HCT116 (cell line): ENCODE results near the gene OLFML3. TPM values are rescaled to one million over a fixed set of nuclear protein-coding genes. Genes with fewer than 3 reads are reported as not detected.

ENCODE experiments used
- ATAC-seq: fragments of 200-7000 bp; cut with Tn5 transposase; 2 replicates; pipeline ENCODE4 v1.9.1; 2020; ENCODE audit warnings: mild to moderate bottlenecking, moderate library complexity
- BruUV-seq: library from RNA; stranded (reverse); fragments of 400-500 nt; replicated peaks from 2 replicates; lab custom pipeline; 2021; lab: Mats Ljungman, UMichigan
- CTCF ChIA-PET: fragments of 300-600 bp; sonication (Branson Sonifier 250); formaldehyde crosslinking; loops from one replicate; lab custom pipeline; 2021; ENCODE audit warnings: antibody characterized with exemption; lab: Charles Lee
- POLR2A ChIA-PET: fragments of 300-600, 350-600 bp; sonication (Branson Sonifier 250); formaldehyde crosslinking; loops from one replicate; lab custom pipeline; 2021; ENCODE audit warnings: antibody characterized with exemption; lab: Charles Lee
- RAD21 ChIA-PET, 2 experiments: fragments of 300-600 bp; sonication (Branson Sonifier 250); formaldehyde crosslinking; loops; one replicate each; lab custom pipeline; 2023; ENCODE audit warnings: low total read pairs in 2 of 2; ENCODE audit not compliant: uncharacterized antibody in 2 of 2, unreplicated experiment in 2 of 2, low non-redundant PET in 1 of 2; lab: Charles Lee
- DNase-seq: peaks from one replicate; pipeline ENCODE4 v3.0.0-alpha.2; 2010; ENCODE audit warnings: low read depth, low spot score
- H2AFZ ChIP-seq: fragments of 200-600 bp; shearing (Covaris generic), sonication (generic); 2 replicates; pipeline ENCODE4 v1.6.1; 2017; ENCODE audit warnings: low read depth, mixed run types, mixed read lengths, antibody characterized with exemption, low read length; ENCODE audit not compliant: poor library complexity, severe bottlenecking
- H3K27ac ChIP-seq: 2 replicates; pipeline ENCODE4 v1.5.1; 2012; ENCODE audit warnings: low read depth, low read length
- H3K27me3 ChIP-seq: fragments of 200-600 bp; sonication (generic); 2 replicates; pipeline ENCODE4 v1.6.1; 2016; ENCODE audit warnings: mixed run types, low read length, mixed read lengths; ENCODE audit not compliant: insufficient read depth
- H3K36me3 ChIP-seq, 2 experiments: fragments of 200-500 bp in 1 of 2; fragments of 200-600 bp in 1 of 2; sonication (Bioruptor generic) in 1 of 2; sonication (generic) in 1 of 2; 2 replicates each; pipeline versions ENCODE4 v1.5.1 to v1.6.1; 2014 to 2016; ENCODE audit warnings: low read length in 2 of 2, inconsistent platforms in 1 of 2, mixed read lengths in 1 of 2, mixed run types in 1 of 2; ENCODE audit not compliant: insufficient read depth in 2 of 2, control insufficient read depth in 1 of 2
- H3K4me1 ChIP-seq, 2 experiments: fragments of 200-600 bp in 1 of 2; sonication (generic) in 1 of 2; 2 replicates each; pipeline versions ENCODE4 v1.5.1 to v1.6.1; 2012 to 2017; ENCODE audit warnings: low read length in 2 of 2, inconsistent platforms in 1 of 2, mild to moderate bottlenecking in 1 of 2, mixed read lengths in 1 of 2, mixed run types in 1 of 2, moderate library complexity in 1 of 2; ENCODE audit not compliant: insufficient read depth in 2 of 2, control insufficient read depth in 1 of 2
- H3K4me2 ChIP-seq: fragments of 200-600 bp; sonication (generic); 2 replicates; pipeline ENCODE4 v1.6.1; 2017; ENCODE audit warnings: mixed run types, low read length, mixed read lengths
- H3K4me3 ChIP-seq, 2 experiments: fragments of 200-600 bp in 1 of 2; sonication (generic) in 1 of 2; replicated peaks in 1 of 2; 2 replicates each; pipeline ENCODE4 v1.5.1; 2011 to 2016; ENCODE audit warnings: low read length in 2 of 2, control low read depth in 1 of 2, low read depth in 1 of 2, mild to moderate bottlenecking in 1 of 2, mixed read lengths in 1 of 2, mixed run types in 1 of 2
- H3K79me2 ChIP-seq: fragments of 200-600 bp; sonication (generic); 2 replicates; pipeline ENCODE4 v1.6.1; 2017; ENCODE audit warnings: mild to moderate bottlenecking, mixed run types, low read length, moderate library complexity, mixed read lengths; ENCODE audit not compliant: insufficient read depth
- H3K9ac ChIP-seq: fragments of 200-600 bp; sonication (generic); 2 replicates; pipeline ENCODE4 v1.6.1; 2016; ENCODE audit warnings: low read length, mixed read lengths
- H3K9me2 ChIP-seq: fragments of 200-600 bp; sonication (generic), shearing (Covaris generic); 2 replicates; pipeline ENCODE4 v1.6.1; 2017; ENCODE audit warnings: mixed run types, mild to moderate bottlenecking, moderate library complexity; ENCODE audit not compliant: insufficient read depth
- H3K9me3 ChIP-seq, 2 experiments: fragments of 200-500 bp in 1 of 2; fragments of 200-600 bp in 1 of 2; sonication (Bioruptor generic) in 1 of 2; sonication (generic) in 1 of 2; 2 replicates each; pipeline ENCODE4 v1.6.1; 2014 to 2017; ENCODE audit warnings: low read length in 2 of 2, mixed read lengths in 2 of 2, inconsistent platforms in 1 of 2, low read depth in 1 of 2, mild to moderate bottlenecking in 1 of 2, mixed run types in 1 of 2, moderate library complexity in 1 of 2; ENCODE audit not compliant: control insufficient read depth in 1 of 2, insufficient read depth in 1 of 2
- H4K20me1 ChIP-seq: fragments of 200-600 bp; sonication (generic), shearing (Covaris generic); 2 replicates; pipeline ENCODE4 v1.6.1; 2017; ENCODE audit warnings: mixed run types, mild to moderate bottlenecking, moderate library complexity; ENCODE audit not compliant: insufficient read depth
- CBX3 ChIP-seq: IDR thresholded peaks from 2 replicates; pipeline ENCODE4 v1.6.1; 2012; ENCODE audit warnings: low read depth
- CEBPB ChIP-seq: IDR thresholded peaks from 2 replicates; pipeline ENCODE4 v1.6.1; 2012; ENCODE audit warnings: low read depth
- CTCF ChIP-seq, 3 experiments: fragments of 200-600 bp in 1 of 3; sonication (generic) in 1 of 3; IDR thresholded peaks in 2 of 3; conservative IDR thresholded peaks in 1 of 3; 2 replicates each; pipeline ENCODE4 v1.5.1; 2012 to 2017; ENCODE audit warnings: low read depth in 2 of 3, low read length in 2 of 3, antibody characterized with exemption in 1 of 3, borderline replicate concordance in 1 of 3, control low read depth in 1 of 3, mild to moderate bottlenecking in 1 of 3, mixed read lengths in 1 of 3, mixed run types in 1 of 3, moderate library complexity in 1 of 3; ENCODE audit not compliant: insufficient read depth in 1 of 3
- ELF1 ChIP-seq: IDR thresholded peaks from 2 replicates; pipeline ENCODE4 v1.6.1; 2012; ENCODE audit warnings: low read depth, borderline replicate concordance
- EZH2 ChIP-seq: fragments of 200-600 bp; sonication (generic); IDR thresholded peaks from 2 replicates; pipeline ENCODE4 v1.6.1; 2017; ENCODE audit warnings: antibody characterized with exemption, mixed run types
- EZH2phosphoT487 ChIP-seq: fragments of 200-600 bp; IDR thresholded peaks from 2 replicates; pipeline ENCODE4 v1.6.1; 2018; ENCODE audit warnings: antibody characterized with exemption, borderline replicate concordance
- FOSL1 ChIP-seq: IDR thresholded peaks from 2 replicates; pipeline ENCODE4 v1.6.1; 2012; ENCODE audit warnings: low read depth
- MAX ChIP-seq: IDR thresholded peaks from 2 replicates; pipeline ENCODE4 v1.6.1; 2012
- POLR2A ChIP-seq: IDR thresholded peaks from 2 replicates; pipeline ENCODE4 v1.7.0; 2011; ENCODE audit warnings: borderline replicate concordance; ENCODE audit not compliant: insufficient read depth, insufficient read length; ENCODE audit errors: extremely low read depth
- intact Hi-C: fragments of 100-400 bp; cut with micrococcal nuclease; formaldehyde crosslinking; loops from 2 replicates; pipeline ENCODE4 v1.10.0; 2022
- total RNA-seq: library from RNA; stranded (reverse); gene quantifications from one replicate; pipeline ENCODE4 v1.2.1, GENCODE V29; 2021; ENCODE audit not compliant: unreplicated experiment

Gene OLFML3
- total RNA-seq, 1 experiment from 2014 or later, result 0.25 TPM

GRCh38 chr1:113943028-113943811, 36.1 kb upstream of the OLFML3 start:
- H3K4me3 ChIP-seq, result no peak overlapping the region
- ChIA-PET CTCF (interaction anchor here (1.2 kb wide), 1 partner anchor 11 kb away, joined by 3 read pairs; no protein-coding TSS in a partner anchor), RAD21 (no interaction called here)
- no peaks in the 10 kb centered on the region for H3K9me2 ChIP-seq
- BruUV-seq, result no TSS peak
- H3K4me1 ChIP-seq, result no peaks in the 10 kb centered on the region
- no peak for DNase-seq
- no peaks in the 10 kb centered on the region for H4K20me1 ChIP-seq
- no peaks in the 10 kb centered on the region for H3K27me3 ChIP-seq
- no peak overlapping the region for H3K9ac ChIP-seq
- no peaks in the 10 kb centered on the region for H3K9me3 ChIP-seq
- TF ChIP-seq EZH2, result no peak
- no peak for TF ChIP-seq CEBPB
- TF ChIP-seq POLR2A, result no peak
- no peak for TF ChIP-seq ELF1
- TF ChIP-seq MAX, result no peak
- TF ChIP-seq CTCF (IDR thresholded peaks at IDR 0.05 in 2 of 3, conservative IDR thresholded peaks at IDR 0.05 in 1 of 3; ENCODE audit: borderline replicate concordance in 1 of 3, insufficient read depth in 1 of 3, low read depth in 2 of 3, low read length in 2 of 3), result no peak
- no peak for TF ChIP-seq FOSL1
- no peak for TF ChIP-seq CBX3
- no peak for TF ChIP-seq EZH2phosphoT487
- TF ChIP-seq, all 23 proteins: peak for 0
- Histone ChIP-seq H3K4me2 (no peak overlapping the region), H3K36me3 (peaks cover 10 to 11% of the 10 kb centered on the region in 2 experiments; a peak in 3 of 4 replicates), H2AFZ (no peak overlapping the region), H3K79me2 (peaks cover 55% of the 10 kb centered on the region), H3K27ac (no peak overlapping the region)
- ATAC-seq, result no peak
- intact Hi-C loops, result no loop called here
- POLR2A ChIA-PET, result no interaction called here
